Spleen (tissue), 11 donors: ENCODE results near the gene DEPDC1B. TPM values are rescaled to one million over a fixed set of nuclear protein-coding genes. Genes with fewer than 3 reads are reported as not detected.

Source experiments
- DNase-seq: peaks from one replicate; pipeline ENCODE4 v3.0.0-alpha.2; 2020
- H3K27ac ChIP-seq, 8 donors: fragments of 200-600 bp; sonication (generic) in 7 of 8; 1 replicate in 4 of 8; 2 replicates in 4 of 8; pipeline versions ENCODE4 v1.5.0 to v1.8.0; 2016 to 2021; ENCODE audit warnings: inconsistent platforms in 4 of 8, mild to moderate bottlenecking in 4 of 8, moderate library complexity in 1 of 8
- H3K27me3 ChIP-seq, 7 donors: fragments of 200-600 bp; sonication (generic) in 6 of 7; replicated peaks in 1 of 7; 1 replicate in 4 of 7; 2 replicates in 3 of 7; pipeline versions ENCODE4 v1.5.0 to v1.8.0; 2016 to 2021; ENCODE audit warnings: inconsistent platforms in 3 of 7, mild to moderate bottlenecking in 1 of 7
- H3K36me3 ChIP-seq, 6 donors: fragments of 200-600 bp; sonication (generic) in 5 of 6; 1 replicate in 4 of 6; 2 replicates in 2 of 6; pipeline versions ENCODE4 v1.5.0 to v1.8.0; 2016 to 2021; ENCODE audit warnings: inconsistent platforms in 2 of 6
- H3K4me1 ChIP-seq, 6 donors: fragments of 200-600 bp; sonication (generic) in 5 of 6; 1 replicate in 3 of 6; 2 replicates in 3 of 6; pipeline versions ENCODE4 v1.5.0 to v1.8.0; 2016 to 2021; ENCODE audit warnings: inconsistent platforms in 3 of 6
- H3K4me3 ChIP-seq, 8 donors: fragments of 200-600 bp; sonication (generic) in 7 of 8; 1 replicate in 4 of 8; 2 replicates in 4 of 8; pipeline versions ENCODE4 v1.5.0 to v1.8.0; 2016 to 2021; ENCODE audit warnings: inconsistent platforms in 4 of 8, mild to moderate bottlenecking in 4 of 8, moderate library complexity in 2 of 8
- H3K9me3 ChIP-seq, 8 donors: fragments of 200-600 bp; sonication (generic) in 7 of 8; 1 replicate in 4 of 8; 2 replicates in 4 of 8; pipeline versions ENCODE4 v1.5.0 to v1.8.0; 2016 to 2021; ENCODE audit warnings: inconsistent platforms in 4 of 8
- CTCF ChIP-seq, 11 experiments: fragments of 200-600 bp in 7 of 11; fragments of 450-650 bp in 4 of 11; sonication (generic) in 4 of 11; IDR thresholded peaks in 8 of 11; conservative IDR thresholded peaks in 3 of 11; 1 replicate in 7 of 11; 2 replicates in 4 of 11; pipeline versions ENCODE4 v1.4.0 to v1.8.0; 2016 to 2021; ENCODE audit warnings: antibody characterized with exemption in 11 of 11, inconsistent platforms in 4 of 11, mild to moderate bottlenecking in 1 of 11
- POLR2A ChIP-seq, 3 donors: fragments of 450-650 bp; IDR thresholded peaks; one replicate each; pipeline ENCODE4 v1.5.1; 2017; ENCODE audit warnings: antibody characterized with exemption in 3 of 3, mild to moderate bottlenecking in 1 of 3
- POLR2AphosphoS5 ChIP-seq, 3 donors: sonication (generic); formaldehyde crosslinking; IDR thresholded peaks; one replicate each; pipeline ENCODE4 v1.5.1; 2017; ENCODE audit warnings: antibody characterized with exemption in 3 of 3
- WGBS, 5 donors: extraction: QIAGEN DNeasy Blood & Tissue Kit in 3 of 5; methylation state at CpG; one replicate each; pipeline versions ENCODE4 v1.1.5 to v1.1.7; 2013 to 2018; 5-methylcytosine and 5-hydroxymethylcytosine counted together
- intact Hi-C: fragments of 100-400 bp; cut with DNase I; formaldehyde crosslinking; loops from one replicate; pipeline ENCODE4 v1.15.0; 2023; ENCODE audit warnings: low total_unique reads
- polyA plus RNA-seq, 3 donors: library from polyadenylated mRNA; stranded (reverse); fragments of 200-250 nt; gene quantifications; one replicate each; pipeline ENCODE4 v1.2.1, GENCODE V29; 2013
- total RNA-seq, 7 donors: library from RNA; depleted of rRNA in 3 of 7; stranded (reverse); fragments of >200 nt in 3 of 7; fragmentation: NEBNext Ultra II Directional in 4 of 7; extraction: Animal tissue kit (Norgen Biotek cat#: 25700) in 4 of 7; gene quantifications; one replicate each; pipeline versions ENCODE4 v1.1.0 to v1.2.1, GENCODE V29; 2016 to 2021
- donor health status: healthy with polysubstance abuse.
- donor health status: DM: no; HTN: no; CAD: no; lungs with moderate emphysema.
- donor health status: DM: no; HTN: no; CAD: no.
- donor health status: Bipolar disorder and iron deficiency.
- donor health status: healthy.
- donor health status: DM: no; HTN: no; CAD: no.
- donor health status: DM: yes; HTN: yes; CAD: no.

DEPDC1B gene
- total and polyA plus RNA-seq, 10 donors = 0.63 to 5.6 (median 2.4) TPM

- H3K4me1 ChIP-seq = no peaks in the 10 kb centered on the region
- no peak for TF ChIP-seq POLR2A (IDR thresholded peaks at IDR 0.05)
- no peak for TF ChIP-seq POLR2AphosphoS5 (IDR thresholded peaks at IDR 0.05)
- no peak for TF ChIP-seq CTCF (IDR thresholded peaks at IDR 0.05 in 8 of 11, conservative IDR thresholded peaks at IDR 0.05 in 3 of 11)
- DNase-seq = no peak
- H3K27me3 ChIP-seq = no peaks in the 10 kb centered on the region
- H3K27ac ChIP-seq = no peak overlapping the region
- 72 to 91% (median 85%) methylated on average over 3 of the region's 3 CpGs for WGBS, 5 donors
- no peak overlapping the region for H3K4me3 ChIP-seq
- intact Hi-C loops = no loop called here
- peaks cover 0 to 9% (median 0%) of the 10 kb centered on the region in 8 donors for H3K9me3 ChIP-seq
- H3K36me3 ChIP-seq = no peaks in the 10 kb centered on the region
Observed at GRCh38 chr5:60551829-60552228, 148.1 kb downstream of the DEPDC1B start.

GRCh38 chr5:60551250-60551649 lies 148.7 kb downstream of the DEPDC1B start:
- no peaks in the 10 kb centered on the region for H3K36me3 ChIP-seq
- intact Hi-C loops = no loop called here
- peaks cover 0 to 9% (median 0%) of the 10 kb centered on the region in 8 donors for H3K9me3 ChIP-seq
- WGBS, 5 donors = 86 to 97% (median 95%) methylated on average over 1 of the region's 1 CpG
- DNase-seq = no peak
- no peak for TF ChIP-seq POLR2A (IDR thresholded peaks at IDR 0.05)
- no peak for TF ChIP-seq POLR2AphosphoS5 (IDR thresholded peaks at IDR 0.05)
- TF ChIP-seq CTCF (IDR thresholded peaks at IDR 0.05 in 8 of 11, conservative IDR thresholded peaks at IDR 0.05 in 3 of 11) = no peak
- no peak overlapping the region for H3K4me3 ChIP-seq
- H3K4me1 ChIP-seq = no peaks in the 10 kb centered on the region
- no peak overlapping the region for H3K27ac ChIP-seq
- H3K27me3 ChIP-seq = no peaks in the 10 kb centered on the region

- H3K9me3 ChIP-seq = peaks cover 0 to under 1% (median 0%) of the 10 kb centered on the region in 8 donors
Observed at GRCh38 chr5:60550311-60550710, 149.7 kb downstream of the DEPDC1B start.

GRCh38 chr5:60549841-60550240 lies 150.1 kb downstream of the DEPDC1B start:
- H3K36me3 ChIP-seq = no peaks in the 10 kb centered on the region
- intact Hi-C loops = no loop called here
- no peak overlapping the region for H3K4me3 ChIP-seq
- H3K27me3 ChIP-seq = no peaks in the 10 kb centered on the region
- no peaks in the 10 kb centered on the region for H3K9me3 ChIP-seq
- no peak overlapping the region for H3K27ac ChIP-seq
- TF ChIP-seq POLR2AphosphoS5 (IDR thresholded peaks at IDR 0.05) (no peak), CTCF (IDR thresholded peaks at IDR 0.05 in 8 of 11, conservative IDR thresholded peaks at IDR 0.05 in 3 of 11) (no peak), POLR2A (IDR thresholded peaks at IDR 0.05) (no peak)
- 58 to 80% (median 67%) methylated on average over 3 of the region's 3 CpGs for WGBS, 5 donors
- peaks cover 0 to 4% (median 0%) of the 10 kb centered on the region in 6 donors for H3K4me1 ChIP-seq
- DNase-seq = no peak

More at GRCh38 chr5:60550311-60550710, 149.7 kb downstream of the DEPDC1B start:
- Histone ChIP-seq H3K4me1 (peaks cover 0 to 4% (median 0%) of the 10 kb centered on the region in 6 donors), H3K27me3 (no peaks in the 10 kb centered on the region), H3K36me3 (no peaks in the 10 kb centered on the region), H3K27ac (no peak overlapping the region), H3K4me3 (no peak overlapping the region)
- intact Hi-C loops = no loop called here
- TF ChIP-seq CTCF (IDR thresholded peaks at IDR 0.05 in 8 of 11, conservative IDR thresholded peaks at IDR 0.05 in 3 of 11) = no peak
- no peak for TF ChIP-seq POLR2A (IDR thresholded peaks at IDR 0.05)
- no peak for TF ChIP-seq POLR2AphosphoS5 (IDR thresholded peaks at IDR 0.05)
- 94 to 100% (median 98%) methylated on average over 1 of the region's 1 CpG for WGBS, 5 donors
- no peak for DNase-seq

Other genes starting within 250 kb of the DEPDC1B start
- gene ELOVL7, start 144.1 kb upstream of the DEPDC1B start, total RNA-seq = 1 to 10 TPM; 1.7 to 8.1 (median 3.1) TPM
- under 1 TPM; 0.43 to 0.52 (median 0.51) TPM for gene ELOVL7, start 144.1 kb upstream of the DEPDC1B start, polyA plus RNA-seq
- gene ERCC8, start 244.9 kb upstream of the DEPDC1B start, total RNA-seq = 10 to 100 TPM in 6 of 7 donors, 1 to 10 TPM in 1; 8.6 to 18.9 (median 13.4) TPM
- 1 to 10 TPM; 4.3 to 5.7 (median 4.7) TPM for gene ERCC8, start 244.9 kb upstream of the DEPDC1B start, polyA plus RNA-seq
- 10 to 100 TPM in 5 of 7 donors, 1 to 10 TPM in 2; 3.2 to 14.4 (median 12.3) TPM for gene NDUFAF2, start 245.0 kb upstream of the DEPDC1B start, total RNA-seq
- 10 to 100 TPM; 29.0 to 40.5 (median 29.6) TPM for gene NDUFAF2, start 245.0 kb upstream of the DEPDC1B start, polyA plus RNA-seq